Hepatocyte (in vitro differentiated cells): ENCODE results near the gene VARS1. TPM values are rescaled to one million over a fixed set of nuclear protein-coding genes. Genes with fewer than 3 reads are reported as not detected.

Experiments
- DNase-seq: peaks from one replicate; pipeline ENCODE4 v3.0.0-alpha.2; 2016; ENCODE audit warnings: low spot score
- H2AFZ ChIP-seq: fragments of 200-600 bp; sonication (generic); 2 replicates; pipeline ENCODE4 v1.6.0; 2016; ENCODE audit warnings: antibody characterized with exemption, mild to moderate bottlenecking
- H3K27ac ChIP-seq: fragments of 200-600 bp; sonication (generic); 2 replicates; pipeline ENCODE4 v1.5.1; 2016; ENCODE audit warnings: mild to moderate bottlenecking
- H3K27me3 ChIP-seq: fragments of 200-600 bp; sonication (generic); 2 replicates; pipeline ENCODE4 v1.6.1; 2016
- H3K36me3 ChIP-seq: fragments of 200-600 bp; sonication (generic); replicated peaks from 2 replicates; pipeline ENCODE4 v1.5.1; 2016; ENCODE audit warnings: low read depth; ENCODE audit not compliant: insufficient read depth
- H3K4me1 ChIP-seq: fragments of 200-600 bp; sonication (generic); 2 replicates; pipeline ENCODE4 v1.5.1; 2016; ENCODE audit warnings: mild to moderate bottlenecking, moderate library complexity; ENCODE audit not compliant: insufficient read depth
- H3K4me2 ChIP-seq: fragments of 200-600 bp; sonication (generic); 2 replicates; pipeline ENCODE4 v1.6.0; 2016
- H3K4me3 ChIP-seq: fragments of 200-600 bp; sonication (generic); 2 replicates; pipeline ENCODE4 v1.5.1; 2016; ENCODE audit warnings: mild to moderate bottlenecking
- H3K79me2 ChIP-seq: fragments of 200-600 bp; sonication (generic); 2 replicates; pipeline ENCODE4 v1.6.0; 2017; ENCODE audit warnings: mild to moderate bottlenecking
- H3K9me2 ChIP-seq: fragments of 200-600 bp; sonication (generic); replicated peaks from 2 replicates; pipeline ENCODE4 v1.6.0; 2017; ENCODE audit warnings: mild to moderate bottlenecking; ENCODE audit not compliant: insufficient read depth
- H3K9me3 ChIP-seq: fragments of 200-600 bp; sonication (generic); 2 replicates; pipeline ENCODE4 v1.5.1; 2016; ENCODE audit warnings: low read depth, mild to moderate bottlenecking
- H4K20me1 ChIP-seq: fragments of 200-600 bp; sonication (generic); 2 replicates; pipeline ENCODE4 v1.6.0; 2016; ENCODE audit warnings: mild to moderate bottlenecking; ENCODE audit not compliant: insufficient read depth, poor library complexity, severe bottlenecking
- CTCF ChIP-seq: fragments of 200-600 bp; sonication (generic); IDR thresholded peaks from 2 replicates; pipeline ENCODE4 v1.5.1; 2016; ENCODE audit warnings: antibody characterized with exemption, mild to moderate bottlenecking; ENCODE audit not compliant: poor library complexity
- EZH2 ChIP-seq: fragments of 200-600 bp; sonication (generic); IDR thresholded peaks from 2 replicates; pipeline ENCODE4 v1.6.1; 2016; ENCODE audit warnings: antibody characterized with exemption, mild to moderate bottlenecking, borderline replicate concordance
- EZH2phosphoT487 ChIP-seq: fragments of 200-600 bp; sonication (generic); IDR thresholded peaks from one replicate; pipeline ENCODE4 v1.6.1; 2018; ENCODE audit warnings: antibody characterized with exemption, mild to moderate bottlenecking, low read depth, moderate library complexity; ENCODE audit not compliant: unreplicated experiment, severe bottlenecking
- WGBS: methylation state at CpG from one replicate; pipeline ENCODE4 v1.1.6; 2016; ENCODE audit warnings: low lambda C conversion rate; ENCODE audit errors: missing lambda C conversion rate; 5-methylcytosine and 5-hydroxymethylcytosine counted together
- polyA plus RNA-seq: library from polyadenylated mRNA; unstranded; fragments of >200 nt; fragmentation: Nextera tagmentation; extraction: Ambion mirVana; gene quantifications from 2 replicates; pipeline ENCODE4 v1.2.1, GENCODE V29; 2016
- total RNA-seq: library from RNA; depleted of rRNA; stranded (reverse); fragments of >200 nt; gene quantifications from 2 replicates; pipeline ENCODE4 v1.2.3, GENCODE V29; 2014

VARS1 gene
- total and polyA plus RNA-seq, 2 experiments from 2014 or later: 36.6 to 51.0 TPM

GRCh38 chr6:31762878-31763618 is 32.5 kb downstream of the VARS1 start:
- Histone ChIP-seq H2AFZ (no peak overlapping the region), H3K27me3 (no peaks in the 10 kb centered on the region), H3K9me2 (no peaks in the 10 kb centered on the region), H3K4me2 (no peak overlapping the region), H3K79me2 (no peaks in the 10 kb centered on the region), H3K4me1 (peaks cover 8% of the 10 kb centered on the region), H3K4me3 (no peak overlapping the region), H3K9me3 (no peaks in the 10 kb centered on the region), H3K36me3 (no peaks in the 10 kb centered on the region), H4K20me1 (no peaks in the 10 kb centered on the region), H3K27ac (no peak overlapping the region)
- 83% methylated on average over 7 of the region's 8 CpGs for WGBS
- TF ChIP-seq EZH2 (no peak), CTCF (no peak), EZH2phosphoT487 (no peak)
- no peak for DNase-seq

GRCh38 chr6:31762356-31762755 is 33.2 kb downstream of the VARS1 start, which contains the start of gene SAPCD1:
Gene SAPCD1 (plus strand): TSS chr6:31762656. CDS start chr6:31763055, 399 bp downstream.
- WGBS: 89% methylated on average over 4 of the region's 4 CpGs

GRCh38 chr6:31761343-31761742 is 34.2 kb downstream of the VARS1 start:
- no peaks in the 10 kb centered on the region for H4K20me1 ChIP-seq
- no peak overlapping the region for H3K4me2 ChIP-seq
- 97% methylated on average over 8 of the region's 8 CpGs for WGBS
- peaks cover 8% of the 10 kb centered on the region for H3K4me1 ChIP-seq
- no peaks in the 10 kb centered on the region for H3K9me2 ChIP-seq
- no peaks in the 10 kb centered on the region for H3K79me2 ChIP-seq
- H3K9me3 ChIP-seq: no peaks in the 10 kb centered on the region
- TF ChIP-seq EZH2phosphoT487 (no peak), CTCF (no peak), EZH2 (no peak)
- no peak overlapping the region for H2AFZ ChIP-seq
- no peaks in the 10 kb centered on the region for H3K27me3 ChIP-seq
- no peak for DNase-seq
- H3K27ac ChIP-seq: no peak overlapping the region
- no peaks in the 10 kb centered on the region for H3K36me3 ChIP-seq
- H3K4me3 ChIP-seq: no peak overlapping the region

More at GRCh38 chr6:31762356-31762755, 33.2 kb downstream of the VARS1 start, which contains the start of gene SAPCD1:
- Histone ChIP-seq H3K4me3 (no peak within 1 kb of the TSS), H3K27me3 (no peaks in the 10 kb centered on the region), H3K4me2 (no peak within 1 kb of the TSS), H3K79me2 (no peaks in the 10 kb centered on the region), H3K27ac (no peak within 1 kb of the TSS), H3K9me3 (no peaks in the 10 kb centered on the region), H3K4me1 (peaks cover 8% of the 10 kb centered on the region), H3K9me2 (no peaks in the 10 kb centered on the region), H4K20me1 (no peaks in the 10 kb centered on the region), H2AFZ (no peak within 1 kb of the TSS), H3K36me3 (no peaks in the 10 kb centered on the region)
- no peak for DNase-seq
- TF ChIP-seq EZH2 (no peak), EZH2phosphoT487 (no peak), CTCF (no peak)
